ENCODE results near the gene ICAM4. TPM values are rescaled to one million over a fixed set of nuclear protein-coding genes. Genes with fewer than 3 reads are reported as not detected.
A peak's percentile ranks its signal among the peaks of the same experiment; 100 is the strongest.

Gene ICAM4
- total and polyA plus RNA-seq, 9 of the 15 experiments (the other 6 are each of a cell fraction or from before 2014, with no cell fraction given): 14.1 to 86.1 (median 29.6) TPM

DNA sequence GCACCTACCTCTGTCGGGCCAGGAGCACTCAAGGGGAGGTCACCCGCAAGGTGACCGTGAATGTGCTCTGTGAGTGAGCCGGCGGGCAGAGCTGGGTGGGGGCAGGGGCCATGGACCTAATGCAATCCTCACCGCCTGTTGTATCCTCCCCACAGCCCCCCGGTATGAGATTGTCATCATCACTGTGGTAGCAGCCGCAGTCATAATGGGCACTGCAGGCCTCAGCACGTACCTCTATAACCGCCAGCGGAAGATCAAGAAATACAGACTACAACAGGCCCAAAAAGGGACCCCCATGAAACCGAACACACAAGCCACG is 1.8 kb upstream of the ICAM4 start:
- no TSS peak for BruUV-seq (replicated peaks)
- FAIRE-seq (no peak), DNase-seq (ENCODE audit: extremely low read depth in 1 of 4, low spot score in 3 of 4) (no peak), ATAC-seq (no peak)
- Histone ChIP-seq H4K20me1 (replicated peaks; ENCODE audit: control insufficient read depth, insufficient read depth, low read length) (no peaks in the 10 kb centered on the region), H3K27ac (ENCODE audit: extremely low read depth, low read depth, low read length) (no peak overlapping the region), H3K79me2 (ENCODE audit: control insufficient read depth, insufficient read depth, low read length) (peaks cover 39% of the 10 kb centered on the region), H3K27me3 (ENCODE audit: control insufficient read depth in 2 of 2, insufficient read depth in 2 of 2, low read length in 2 of 2) (no peaks in the 10 kb centered on the region), H3K9me1 (ENCODE audit: control insufficient read depth, insufficient read depth, low read length) (peaks cover 6% of the 10 kb centered on the region), H2AFZ (ENCODE audit: low read depth, low read length) (no peak overlapping the region), H3K4me3 (no peak overlapping the region), H3K36me3 (ENCODE audit: control insufficient read depth, insufficient read depth, low read length) (peaks cover 57% of the 10 kb centered on the region), H3K4me2 (ENCODE audit: insufficient read depth, low read length) (no peak overlapping the region), H3K4me1 (replicated peaks in 1 of 2; ENCODE audit: control insufficient read depth in 2 of 2, insufficient read depth in 2 of 2, low read length in 2 of 2) (peaks cover 30 to 63% of the 10 kb centered on the region in 2 experiments; a peak in 4 of 5 replicates), H3K9ac (ENCODE audit: insufficient read depth in 1 of 2, low read depth in 2 of 2, low read length in 2 of 2) (peak overlapping the region in 1 of 2 experiments; percentile 41; a peak in 2 of 4 replicates), H3K9me3 (replicated peaks; ENCODE audit: control insufficient read depth, insufficient read depth, low read depth, low read length) (no peaks in the 10 kb centered on the region)
- ChIA-PET POLR2A (interaction anchor here (0.5 to 6.2 kb wide), 2 partner anchors 14 to 16 kb away, joined by 3 to 74 read pairs; partner anchors contain the start of gene ICAM1), CTCF (ENCODE audit: low intra/inter-chr PET ratio) (no interaction called here)
- no peak for TF ChIP-seq NCOA2 (IDR thresholded peaks at IDR 0.05; ENCODE audit: partially characterized antibody in 2 of 2)
- TF ChIP-seq MAZ (CRISPR knock-in tag; conservative IDR thresholded peaks at IDR 0.05 in 1 of 2, IDR thresholded peaks at IDR 0.05 in 1 of 2): 0 out of 4 replicates have a peak, but pooled peaks of 1 of the 2 experiments have one; percentile 11
- TF ChIP-seq, protein P1, sequence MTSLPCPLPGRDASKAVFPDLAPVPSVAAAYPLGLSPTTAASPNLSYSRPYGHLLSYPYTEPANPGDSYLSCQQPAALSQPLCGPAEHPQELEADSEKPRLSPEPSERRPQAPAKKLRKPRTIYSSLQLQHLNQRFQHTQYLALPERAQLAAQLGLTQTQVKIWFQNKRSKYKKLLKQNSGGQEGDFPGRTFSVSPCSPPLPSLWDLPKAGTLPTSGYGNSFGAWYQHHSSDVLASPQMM (CRISPR knock-in tag; IDR thresholded peaks at IDR 0.05): no peak
- TF ChIP-seq, protein P2, sequence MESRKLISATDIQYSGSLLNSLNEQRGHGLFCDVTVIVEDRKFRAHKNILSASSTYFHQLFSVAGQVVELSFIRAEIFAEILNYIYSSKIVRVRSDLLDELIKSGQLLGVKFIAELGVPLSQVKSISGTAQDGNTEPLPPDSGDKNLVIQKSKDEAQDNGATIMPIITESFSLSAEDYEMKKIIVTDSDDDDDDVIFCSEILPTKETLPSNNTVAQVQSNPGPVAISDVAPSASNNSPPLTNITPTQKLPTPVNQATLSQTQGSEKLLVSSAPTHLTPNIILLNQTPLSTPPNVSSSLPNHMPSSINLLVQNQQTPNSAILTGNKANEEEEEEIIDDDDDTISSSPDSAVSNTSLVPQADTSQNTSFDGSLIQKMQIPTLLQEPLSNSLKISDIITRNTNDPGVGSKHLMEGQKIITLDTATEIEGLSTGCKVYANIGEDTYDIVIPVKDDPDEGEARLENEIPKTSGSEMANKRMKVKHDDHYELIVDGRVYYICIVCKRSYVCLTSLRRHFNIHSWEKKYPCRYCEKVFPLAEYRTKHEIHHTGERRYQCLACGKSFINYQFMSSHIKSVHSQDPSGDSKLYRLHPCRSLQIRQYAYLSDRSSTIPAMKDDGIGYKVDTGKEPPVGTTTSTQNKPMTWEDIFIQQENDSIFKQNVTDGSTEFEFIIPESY (CRISPR knock-in tag; IDR thresholded peaks at IDR 0.05): peak; percentile 58; the same call in 1 of the 2 replicates
- no peak for TF ChIP-seq EP400 (IDR thresholded peaks at IDR 0.05)
- TF ChIP-seq HDAC8 (tag; IDR thresholded peaks at IDR 0.05): no peak
- TF ChIP-seq, protein P3, sequence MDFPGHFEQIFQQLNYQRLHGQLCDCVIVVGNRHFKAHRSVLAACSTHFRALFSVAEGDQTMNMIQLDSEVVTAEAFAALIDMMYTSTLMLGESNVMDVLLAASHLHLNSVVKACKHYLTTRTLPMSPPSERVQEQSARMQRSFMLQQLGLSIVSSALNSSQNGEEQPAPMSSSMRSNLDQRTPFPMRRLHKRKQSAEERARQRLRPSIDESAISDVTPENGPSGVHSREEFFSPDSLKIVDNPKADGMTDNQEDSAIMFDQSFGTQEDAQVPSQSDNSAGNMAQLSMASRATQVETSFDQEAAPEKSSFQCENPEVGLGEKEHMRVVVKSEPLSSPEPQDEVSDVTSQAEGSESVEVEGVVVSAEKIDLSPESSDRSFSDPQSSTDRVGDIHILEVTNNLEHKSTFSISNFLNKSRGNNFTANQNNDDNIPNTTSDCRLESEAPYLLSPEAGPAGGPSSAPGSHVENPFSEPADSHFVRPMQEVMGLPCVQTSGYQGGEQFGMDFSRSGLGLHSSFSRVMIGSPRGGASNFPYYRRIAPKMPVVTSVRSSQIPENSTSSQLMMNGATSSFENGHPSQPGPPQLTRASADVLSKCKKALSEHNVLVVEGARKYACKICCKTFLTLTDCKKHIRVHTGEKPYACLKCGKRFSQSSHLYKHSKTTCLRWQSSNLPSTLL (IDR thresholded peaks at IDR 0.05): no peak
- intact Hi-C loops (cut with micrococcal nuclease) (no loop called here), in situ Hi-C loops (cut with MboI) (no loop called here)
- WGBS (ENCODE audit: insufficient coverage, low coverage, missing lambda C conversion rate): 91% methylated on average over 12 of the region's 13 CpGs
